Erythroblast (primary cell): ENCODE measurements around the gene ADA.

Source experiments
- DNase-seq, 2 experiments: peaks; one replicate each; lab custom pipeline; 2025; lab: John Stamatoyannopoulos, UW
- GATA1 ChIP-seq: IDR thresholded peaks from 2 replicates; pipeline ENCODE4 v1.6.1; 2011; ENCODE audit warnings: low read depth, mild to moderate bottlenecking, control low read depth, low read length, moderate library complexity
- POLR2A ChIP-seq: IDR thresholded peaks from 2 replicates; pipeline ENCODE4 v1.6.1; 2011; ENCODE audit warnings: mild to moderate bottlenecking, low read length

ADA gene

GRCh38 chr20:44618318-44618731, 33.2 kb downstream of the ADA start:
- DNase-seq = no peak
- TF ChIP-seq GATA1 = no peak
- no peak for TF ChIP-seq POLR2A

GRCh38 chr20:44616604-44616964, 34.9 kb downstream of the ADA start:
- TF ChIP-seq GATA1 = no peak
- no peak for TF ChIP-seq POLR2A
- no peak for DNase-seq

- no peak for DNase-seq
- TF ChIP-seq GATA1 (no peak), POLR2A (no peak)
Measured at GRCh38 chr20:44615876-44616603, 35.5 kb downstream of the ADA start.

- TF ChIP-seq POLR2A = no peak
- TF ChIP-seq GATA1 = no peak
- no peak for DNase-seq
Measured at GRCh38 chr20:44615169-44615791, 36.2 kb downstream of the ADA start.

- DNase-seq = no peak
- TF ChIP-seq GATA1 = no peak
- no peak for TF ChIP-seq POLR2A
Measured at GRCh38 chr20:44614525-44614924, 37.0 kb downstream of the ADA start.

- TF ChIP-seq GATA1 (no peak), POLR2A (no peak)
- no peak for DNase-seq
Measured at GRCh38 chr20:44613575-44613974, 37.9 kb downstream of the ADA start.

GRCh38 chr20:44610313-44610962, 41.1 kb downstream of the ADA start:
- TF ChIP-seq GATA1 = no peak
- TF ChIP-seq POLR2A = no peak
- peak; percentile 23 to 36 for DNase-seq

GRCh38 chr20:44609516-44610312, 41.8 kb downstream of the ADA start:
- TF ChIP-seq GATA1 (no peak), POLR2A (no peak)
- DNase-seq = peak; percentile 76 to 90

GRCh38 chr20:44609006-44609515, 42.4 kb downstream of the ADA start:
- DNase-seq = no peak
- TF ChIP-seq GATA1 (no peak), POLR2A (no peak)

- TF ChIP-seq GATA1 (no peak), POLR2A (no peak)
- no peak for DNase-seq
Measured at GRCh38 chr20:44606725-44607441, 44.6 kb downstream of the ADA start.

GRCh38 chr20:44603327-44603726, 48.2 kb downstream of the ADA start:
- TF ChIP-seq POLR2A (no peak), GATA1 (no peak)
- no peak for DNase-seq

GRCh38 chr20:44601801-44602204, 49.7 kb downstream of the ADA start:
- TF ChIP-seq POLR2A = no peak
- no peak for TF ChIP-seq GATA1

GRCh38 chr20:44601236-44601671, 50.2 kb downstream of the ADA start:
- no peak for DNase-seq
- TF ChIP-seq GATA1 = no peak
- TF ChIP-seq POLR2A = no peak

More at GRCh38 chr20:44601801-44602204, 49.7 kb downstream of the ADA start:
- peak; percentile 27 for DNase-seq
